COLO668 (cell line): Measurements from ENCODE around the gene BCAP31.

Source experiments
- DNase-seq: peaks from one replicate; lab custom pipeline; 2025; ENCODE audit not compliant: unreplicated experiment; lab: John Stamatoyannopoulos, UW

The BCAP31 gene

DNA sequence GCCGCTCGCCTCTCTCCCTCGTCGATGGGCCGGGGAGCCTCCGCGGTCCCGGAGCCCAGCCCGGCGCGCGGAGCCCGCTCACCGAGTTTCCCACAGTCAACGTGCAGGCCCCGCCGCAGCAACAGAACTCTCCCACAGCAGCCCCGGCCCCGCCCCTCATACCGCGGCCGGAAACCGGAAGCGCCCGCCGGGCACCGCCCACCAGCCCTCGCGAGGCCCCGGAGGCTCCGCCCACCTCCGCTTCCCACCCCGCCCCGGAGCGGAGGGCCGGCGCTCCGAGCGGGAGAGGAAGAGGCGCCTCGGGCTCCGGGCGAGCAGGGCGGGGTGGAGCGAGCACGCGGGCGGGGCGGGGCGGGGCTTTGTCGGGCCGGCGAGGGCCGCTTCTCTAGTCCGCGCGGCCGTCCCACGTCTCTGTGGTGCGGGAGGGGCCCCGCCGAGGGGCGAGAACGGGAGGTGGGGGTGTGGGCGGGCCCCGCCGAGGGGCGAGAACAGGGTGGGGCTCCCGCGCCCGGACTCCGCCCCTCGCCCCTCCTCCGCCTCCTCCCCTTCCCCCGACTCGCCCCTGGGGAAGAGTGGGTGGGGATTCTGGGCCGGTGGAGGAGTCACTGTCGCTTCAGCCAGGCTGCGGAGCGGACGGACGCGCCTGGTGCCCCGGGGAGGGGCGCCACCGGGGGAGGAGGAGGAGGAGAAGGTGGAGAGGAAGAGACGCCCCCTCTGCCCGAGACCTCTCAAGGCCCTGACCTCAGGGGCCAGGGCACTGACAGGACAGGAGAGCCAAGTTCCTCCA is at the start of gene BCAP31, which contains the start of gene ABCD1:
TSS of gene BCAP31 (minus strand) at position 136 of the 787 bp plus-strand sequence. CDS start 1,143 bp downstream, outside the sequence.
TSS of gene ABCD1 (plus strand) at position 605 of the 787 bp plus-strand sequence. CDS start 411 bp downstream, outside the sequence.
- peak; percentile 99 for DNase-seq

DNA sequence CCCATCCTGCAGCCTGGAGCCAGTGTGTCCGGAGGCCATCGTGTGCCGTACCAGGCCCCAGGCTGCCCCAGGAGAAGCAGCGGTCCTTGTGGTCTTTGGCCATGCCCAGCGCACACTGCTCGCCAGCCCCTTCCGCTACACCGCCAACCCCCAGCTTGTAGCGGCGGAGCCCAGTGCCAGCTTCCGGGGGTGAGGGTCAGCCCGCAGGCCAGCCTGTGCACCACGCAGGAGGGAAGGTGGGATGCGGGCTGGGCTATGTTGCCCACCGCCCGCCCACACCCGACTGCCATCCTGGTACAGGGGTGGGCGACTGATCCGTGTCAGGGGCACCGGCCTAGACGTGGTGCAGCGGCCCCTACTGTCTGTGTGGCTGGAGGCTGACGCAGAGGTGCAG is 49.0 kb upstream of the BCAP31 start:
- DNase-seq: no peak

DNA sequence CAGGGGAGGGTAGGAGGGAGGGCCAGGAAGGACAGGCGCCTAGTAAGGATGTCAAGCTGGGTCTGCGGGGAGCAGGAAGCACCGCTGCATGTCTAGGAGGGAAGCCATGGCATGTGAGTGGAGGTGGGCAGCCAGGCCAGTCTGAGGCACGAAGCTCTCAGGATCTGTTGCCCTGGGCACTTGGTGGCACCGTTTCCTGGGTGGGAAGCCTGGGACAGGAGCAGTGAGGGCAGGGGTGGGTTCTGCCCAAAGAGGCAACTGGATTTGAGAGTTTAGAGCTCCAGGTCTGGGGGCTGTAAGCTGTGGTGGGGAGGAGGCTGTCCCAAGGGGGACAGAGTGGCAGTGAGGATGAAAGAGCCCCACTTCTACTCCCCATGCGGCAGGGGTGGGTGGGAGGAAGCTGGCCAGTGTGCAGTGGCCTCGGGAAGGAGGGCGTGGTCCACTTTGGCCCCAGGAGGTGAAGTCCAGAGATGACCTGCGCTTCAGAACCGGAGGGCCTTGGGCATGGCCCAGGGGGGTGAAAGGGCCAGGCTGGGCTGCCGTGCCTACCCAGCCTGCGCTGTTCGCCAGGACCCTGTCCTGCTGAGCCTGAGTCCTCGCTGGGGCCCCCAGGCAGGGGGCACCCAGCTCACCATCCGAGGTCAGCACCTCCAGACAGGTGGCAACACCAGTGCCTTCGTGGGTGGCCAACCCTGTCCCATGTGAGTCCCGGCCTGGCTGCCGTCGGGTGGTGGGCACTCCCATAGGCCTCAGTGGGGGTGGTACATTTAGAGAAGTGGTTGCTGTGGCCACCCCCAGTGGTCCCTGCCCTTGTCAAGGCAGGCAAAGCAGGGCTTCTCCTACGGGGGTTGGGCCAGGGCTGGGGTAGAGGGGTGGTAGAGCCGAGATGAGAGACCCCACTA is 48.4 kb upstream of the BCAP31 start:
- DNase-seq: no peak

DNA sequence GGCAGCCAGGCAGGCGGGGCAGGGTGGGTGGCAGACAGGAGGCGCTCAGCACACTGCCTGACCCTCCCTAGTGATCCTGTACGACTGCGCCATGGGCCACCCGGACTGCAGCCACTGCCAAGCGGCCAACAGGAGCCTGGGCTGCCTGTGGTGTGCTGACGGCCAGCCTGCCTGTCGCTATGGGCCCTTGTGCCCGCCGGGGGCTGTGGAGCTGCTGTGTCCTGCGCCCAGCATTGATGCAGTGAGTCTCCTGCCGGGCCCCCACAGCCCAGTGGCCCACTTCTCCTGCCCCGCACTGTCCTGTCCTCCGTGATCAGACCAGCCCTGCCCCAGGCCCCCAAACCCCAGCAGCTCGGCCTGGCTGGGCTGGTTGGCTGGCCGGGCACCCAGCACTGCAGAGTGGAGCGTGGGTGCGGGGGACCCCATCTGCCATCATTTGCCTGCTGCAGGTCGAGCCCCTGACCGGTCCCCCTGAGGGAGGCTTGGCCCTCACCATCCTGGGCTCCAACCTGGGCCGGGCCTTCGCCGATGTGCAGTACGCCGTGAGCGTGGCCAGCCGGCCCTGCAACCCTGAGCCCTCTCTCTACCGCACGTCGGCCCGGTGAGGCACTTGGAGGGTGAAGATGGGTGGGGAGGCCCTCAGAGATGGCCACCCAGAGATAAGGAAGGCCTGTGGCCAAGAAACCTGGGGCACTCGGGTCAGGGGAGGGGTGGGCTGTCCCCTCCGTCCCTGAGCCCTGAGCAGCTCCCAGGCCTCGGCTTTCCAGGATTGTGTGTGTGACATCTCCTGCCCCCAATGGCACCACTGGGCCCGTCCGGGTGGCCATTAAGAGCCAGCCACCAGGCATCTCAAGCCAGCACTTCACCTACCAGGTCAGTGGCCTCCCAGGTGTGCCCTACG is 47.5 kb upstream of the BCAP31 start:
- no peak for DNase-seq

DNA sequence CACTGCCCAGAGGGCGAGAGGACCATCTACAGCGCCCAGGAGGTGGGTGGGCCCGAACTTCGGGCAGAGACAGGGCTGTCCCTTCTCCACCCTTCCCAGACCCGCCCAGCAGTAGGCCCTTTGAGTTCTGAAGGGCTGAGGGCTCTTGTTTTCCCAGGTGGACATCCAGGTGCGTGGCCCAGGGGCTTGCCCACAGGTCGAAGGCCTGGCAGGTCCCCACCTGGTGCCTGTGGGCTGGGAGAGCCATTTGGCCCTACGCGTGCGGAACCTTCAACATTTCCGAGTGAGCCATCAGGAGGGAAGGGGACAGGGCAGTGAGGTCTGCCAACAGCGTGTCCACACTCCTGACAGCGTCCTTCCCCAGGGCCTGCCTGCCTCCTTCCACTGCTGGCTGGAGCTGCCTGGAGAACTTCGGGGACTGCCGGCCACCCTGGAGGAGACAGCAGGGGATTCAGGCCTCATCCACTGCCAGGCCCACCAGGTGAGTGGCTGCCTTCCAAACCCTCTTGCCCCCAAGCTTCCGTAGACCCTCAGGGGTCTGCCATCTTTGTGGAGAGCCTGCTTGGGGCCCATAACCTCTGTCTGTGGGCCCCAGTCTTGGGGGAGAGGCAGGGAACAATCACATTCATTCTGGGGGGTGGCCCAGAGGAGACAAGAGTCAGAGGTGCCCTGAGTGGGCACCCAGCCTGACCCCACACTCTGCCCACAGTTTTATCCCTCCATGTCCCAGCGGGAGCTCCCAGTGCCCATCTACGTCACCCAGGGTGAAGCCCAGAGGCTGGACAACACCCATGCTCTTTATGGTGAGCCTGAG is 46.6 kb upstream of the BCAP31 start:
- no peak for DNase-seq

DNA sequence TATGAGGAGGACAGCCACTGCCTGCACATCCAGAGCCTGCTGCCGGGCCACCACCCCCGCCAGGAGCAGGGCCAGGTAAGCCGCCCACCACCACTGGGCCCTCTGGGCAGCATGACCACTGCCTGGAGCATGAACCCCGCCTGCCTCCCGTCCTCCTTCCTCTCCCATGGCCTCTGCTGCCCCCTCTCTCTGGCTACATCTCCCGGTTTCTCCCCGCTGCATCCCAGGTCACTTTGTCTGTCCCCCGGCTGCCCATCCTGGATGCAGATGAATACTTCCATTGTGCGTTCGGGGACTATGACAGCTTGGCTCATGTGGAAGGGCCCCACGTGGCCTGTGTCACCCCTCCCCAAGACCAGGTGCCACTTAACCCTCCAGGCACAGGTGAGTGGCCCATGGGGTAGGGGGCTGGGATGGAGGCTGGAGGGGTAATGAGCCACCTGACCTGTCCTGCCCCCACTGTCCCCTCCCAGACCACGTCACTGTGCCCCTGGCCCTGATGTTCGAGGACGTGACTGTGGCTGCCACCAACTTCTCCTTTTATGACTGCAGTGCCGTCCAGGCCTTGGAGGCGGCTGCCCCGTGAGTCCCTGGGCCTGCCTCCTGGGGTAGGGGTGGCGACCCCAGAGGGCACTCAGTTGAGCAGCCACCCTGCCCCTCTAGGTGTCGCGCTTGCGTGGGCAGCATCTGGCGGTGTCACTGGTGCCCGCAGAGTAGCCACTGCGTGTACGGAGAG is 45.8 kb upstream of the BCAP31 start:
- DNase-seq: no peak

DNA sequence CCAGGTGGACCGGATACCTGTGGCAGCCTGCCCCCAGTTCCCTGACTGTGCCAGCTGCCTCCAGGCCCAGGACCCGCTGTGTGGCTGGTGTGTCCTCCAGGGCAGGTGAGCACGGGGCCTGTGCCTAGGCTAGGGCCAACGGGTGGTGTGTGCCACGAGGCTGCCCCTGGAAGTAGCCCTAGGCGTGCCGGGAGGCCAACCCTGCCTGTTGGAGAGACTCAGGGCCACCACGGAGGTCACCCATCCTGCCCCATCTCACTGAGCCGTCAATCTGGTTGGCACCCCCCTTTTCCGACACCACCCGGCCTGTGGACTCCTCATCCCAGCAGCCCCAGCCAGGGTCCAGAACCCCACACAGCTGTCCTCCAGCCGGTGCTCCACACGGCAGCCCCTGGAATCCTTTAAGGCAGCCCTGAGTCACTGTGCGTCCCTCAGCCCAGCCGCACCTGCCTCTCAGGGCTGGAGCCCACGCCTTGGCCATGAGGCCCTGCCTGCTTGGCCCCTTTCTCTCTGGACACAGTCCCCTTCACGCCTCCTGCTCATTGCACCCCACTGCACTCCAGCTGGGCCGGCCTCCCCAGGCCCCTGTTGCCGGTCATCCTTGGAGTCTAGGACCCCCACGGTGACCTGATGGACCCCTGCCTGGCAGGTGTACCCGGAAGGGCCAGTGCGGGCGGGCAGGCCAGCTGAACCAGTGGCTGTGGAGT is 45.1 kb upstream of the BCAP31 start:
- DNase-seq: no peak

DNA sequence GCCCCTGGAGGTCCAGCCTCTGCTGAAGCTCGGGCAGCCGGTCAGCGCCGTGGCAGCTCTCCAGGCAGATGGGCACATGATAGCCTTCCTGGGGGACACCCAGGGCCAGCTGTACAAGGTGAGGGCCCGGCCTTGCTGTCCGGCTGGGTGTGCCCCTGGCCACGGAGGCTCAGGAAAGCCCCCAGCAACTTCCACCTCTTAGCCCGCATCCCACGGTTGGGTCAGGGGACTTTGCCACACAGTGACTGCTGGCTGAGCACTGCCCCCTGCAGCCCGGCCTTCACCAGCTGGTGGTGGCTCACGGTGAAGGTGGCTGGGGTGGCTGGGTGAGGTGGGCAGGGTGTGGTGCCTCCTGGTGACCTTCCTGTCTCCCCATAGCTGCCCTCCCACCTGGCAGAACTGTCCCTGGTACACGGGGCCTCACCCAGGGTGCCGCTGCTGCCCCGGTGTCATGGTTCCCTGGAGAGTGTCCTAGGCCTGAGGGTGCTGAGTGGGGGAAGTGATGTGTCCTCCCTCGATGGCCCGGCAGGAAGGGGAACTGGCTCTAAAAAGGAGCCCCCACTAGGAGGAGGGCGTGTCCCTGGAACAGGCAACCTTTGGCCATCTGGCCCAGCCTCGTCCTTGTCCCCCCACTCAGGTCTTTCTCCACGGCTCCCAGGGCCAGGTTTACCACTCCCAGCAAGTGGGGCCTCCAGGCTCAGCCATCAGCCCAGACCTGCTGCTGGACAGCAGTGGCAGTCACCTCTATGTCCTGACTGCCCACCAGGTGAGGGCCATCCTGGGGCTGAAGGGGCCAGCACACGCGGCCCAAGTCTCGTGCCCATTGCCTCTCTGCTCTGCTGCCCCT is 44.3 kb upstream of the BCAP31 start:
- DNase-seq: no peak

DNA sequence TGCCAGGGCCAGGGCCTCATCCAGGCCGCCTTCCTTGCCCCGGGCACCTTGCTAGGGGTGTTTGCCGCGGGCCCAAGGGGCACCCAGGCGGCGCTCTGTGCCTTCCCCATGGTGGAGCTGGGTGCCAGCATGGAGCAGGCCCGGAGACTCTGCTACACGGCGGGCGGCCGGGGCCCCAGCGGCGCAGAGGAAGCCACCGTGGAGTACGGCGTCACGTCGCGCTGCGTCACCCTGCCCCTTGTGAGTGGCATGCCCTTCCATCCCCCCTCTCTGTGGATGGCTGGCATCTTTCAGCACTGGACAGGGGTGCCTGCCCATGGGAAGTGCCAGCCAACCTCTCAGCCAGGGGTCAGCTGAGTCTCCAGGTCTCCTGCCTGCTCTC is 43.5 kb upstream of the BCAP31 start:
- DNase-seq: no peak

DNA sequence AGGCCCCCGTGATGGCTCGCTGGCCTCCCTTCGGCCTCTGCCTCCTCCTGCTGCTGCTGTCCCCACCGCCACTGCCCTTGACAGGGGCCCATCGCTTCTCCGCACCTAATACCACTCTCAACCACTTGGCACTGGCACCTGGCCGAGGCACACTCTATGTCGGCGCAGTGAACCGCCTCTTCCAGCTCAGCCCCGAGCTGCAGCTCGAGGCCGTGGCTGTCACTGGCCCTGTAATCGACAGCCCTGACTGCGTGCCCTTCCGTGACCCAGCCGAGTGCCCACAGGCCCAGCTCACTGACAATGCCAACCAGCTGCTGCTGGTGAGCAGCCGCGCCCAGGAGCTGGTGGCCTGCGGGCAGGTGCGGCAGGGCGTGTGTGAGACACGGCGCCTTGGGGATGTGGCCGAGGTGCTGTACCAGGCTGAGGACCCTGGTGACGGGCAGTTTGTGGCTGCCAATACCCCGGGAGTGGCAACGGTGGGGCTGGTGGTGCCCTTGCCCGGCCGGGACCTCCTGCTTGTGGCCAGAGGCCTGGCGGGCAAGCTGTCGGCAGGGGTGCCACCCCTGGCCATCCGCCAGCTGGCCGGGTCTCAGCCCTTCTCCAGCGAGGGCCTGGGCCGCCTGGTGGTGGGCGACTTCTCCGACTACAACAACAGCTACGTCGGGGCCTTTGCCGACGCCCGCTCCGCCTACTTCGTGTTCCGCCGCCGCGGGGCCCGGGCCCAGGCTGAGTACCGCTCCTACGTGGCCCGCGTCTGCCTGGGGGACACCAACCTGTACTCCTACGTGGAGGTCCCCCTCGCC is 42.9 kb upstream of the BCAP31 start:
- peak; percentile 64 for DNase-seq

DNA sequence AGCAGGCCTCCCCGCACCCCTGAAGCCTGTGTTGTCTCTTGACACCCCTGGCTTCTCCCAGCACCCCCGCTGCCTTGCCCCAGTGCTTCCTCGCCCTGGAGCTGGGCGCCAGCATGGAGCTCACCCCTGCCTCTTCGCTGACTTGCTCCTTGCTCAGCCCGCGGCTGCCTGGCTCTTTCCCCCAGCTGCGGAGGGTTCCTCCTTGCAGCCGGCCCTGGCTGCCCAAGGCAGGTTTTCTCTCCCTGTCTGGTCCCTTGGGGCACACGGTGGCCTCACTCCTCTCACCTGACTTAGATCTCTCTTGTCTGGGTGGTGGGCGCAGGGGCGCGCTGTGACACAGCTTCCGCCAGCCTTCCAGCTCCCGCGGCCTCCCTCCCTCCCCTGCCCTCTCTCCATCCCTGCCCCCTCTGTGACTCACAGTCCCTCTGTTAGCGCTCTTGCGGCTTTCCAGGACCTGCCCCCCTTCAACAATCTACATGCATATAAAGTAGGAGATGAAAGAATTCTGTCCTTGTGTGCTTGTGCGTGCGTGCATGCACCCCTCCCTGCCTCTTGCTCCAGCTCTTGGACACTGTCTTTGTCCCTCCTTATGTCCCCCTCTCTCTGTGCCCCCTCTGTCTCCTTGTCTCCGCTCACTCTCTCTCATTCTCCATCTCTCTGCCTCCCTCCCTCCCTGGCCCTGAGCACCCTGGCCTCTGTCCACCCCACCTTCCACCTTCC is 42.1 kb upstream of the BCAP31 start:
- DNase-seq: peak; percentile 64

DNA sequence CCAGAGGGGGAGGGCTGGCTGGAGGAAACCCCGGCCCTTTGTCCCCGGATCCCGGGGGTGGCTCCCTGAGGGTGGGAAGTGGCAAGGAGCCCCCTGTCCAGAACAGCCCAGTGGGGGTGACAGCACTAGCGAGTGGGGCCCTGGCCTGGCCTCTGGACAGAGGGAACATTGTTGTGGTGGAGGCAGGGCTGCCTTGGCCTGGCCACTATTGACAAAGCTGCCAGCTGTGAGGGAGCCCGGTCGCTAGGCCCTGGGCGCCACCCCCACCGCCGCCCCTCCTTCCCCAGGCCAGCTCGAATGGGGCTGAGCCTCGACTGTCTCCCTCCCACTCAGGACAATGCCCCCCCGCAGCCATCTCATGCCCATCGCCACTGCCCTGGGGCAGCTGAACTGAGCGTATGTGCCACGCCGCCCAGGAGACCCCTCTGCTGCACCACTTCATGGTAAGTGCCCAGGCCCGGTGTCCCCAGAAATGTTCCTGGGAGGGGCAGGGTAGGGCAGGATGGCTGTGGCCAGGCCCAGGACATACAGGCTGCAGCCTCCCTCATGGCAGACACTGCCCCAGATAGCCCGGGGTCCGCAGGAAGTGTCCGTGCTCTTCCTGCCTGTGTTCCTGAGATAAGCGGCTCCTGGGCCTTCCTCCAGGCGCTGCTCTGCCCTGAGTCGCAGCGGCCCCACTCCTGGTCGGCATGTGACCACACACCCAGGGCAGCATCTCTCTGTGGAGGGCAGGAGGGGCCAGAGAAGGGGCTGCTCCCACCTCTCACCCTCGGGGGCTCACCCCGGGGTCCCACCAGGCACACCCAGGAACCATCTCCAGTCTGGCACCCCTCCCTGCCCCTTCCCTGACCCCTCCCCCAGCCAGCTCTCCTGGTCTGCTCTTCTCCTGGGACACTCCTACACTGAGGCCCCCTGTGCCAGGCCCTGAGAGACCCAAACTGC is 41.2 kb upstream of the BCAP31 start:
- DNase-seq: peak; percentile 53

DNA sequence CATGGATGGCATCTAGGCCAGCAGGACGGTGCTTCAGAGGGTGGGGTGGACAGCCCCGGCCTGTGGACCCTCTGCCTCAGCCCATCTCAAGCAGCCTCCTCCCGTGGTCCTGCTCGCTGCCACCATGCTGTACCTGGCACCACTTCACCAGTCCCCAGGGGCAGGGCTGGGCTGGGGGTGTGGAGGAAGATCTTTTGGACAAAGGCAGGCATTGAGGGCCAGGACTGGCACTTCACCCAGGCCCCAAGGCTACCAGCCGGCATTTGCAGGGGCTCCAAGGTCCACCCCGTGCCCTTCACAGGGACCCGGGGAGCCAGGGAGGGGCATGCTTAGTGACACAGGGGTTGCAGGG is 40.6 kb upstream of the BCAP31 start:
- no peak for DNase-seq

DNA sequence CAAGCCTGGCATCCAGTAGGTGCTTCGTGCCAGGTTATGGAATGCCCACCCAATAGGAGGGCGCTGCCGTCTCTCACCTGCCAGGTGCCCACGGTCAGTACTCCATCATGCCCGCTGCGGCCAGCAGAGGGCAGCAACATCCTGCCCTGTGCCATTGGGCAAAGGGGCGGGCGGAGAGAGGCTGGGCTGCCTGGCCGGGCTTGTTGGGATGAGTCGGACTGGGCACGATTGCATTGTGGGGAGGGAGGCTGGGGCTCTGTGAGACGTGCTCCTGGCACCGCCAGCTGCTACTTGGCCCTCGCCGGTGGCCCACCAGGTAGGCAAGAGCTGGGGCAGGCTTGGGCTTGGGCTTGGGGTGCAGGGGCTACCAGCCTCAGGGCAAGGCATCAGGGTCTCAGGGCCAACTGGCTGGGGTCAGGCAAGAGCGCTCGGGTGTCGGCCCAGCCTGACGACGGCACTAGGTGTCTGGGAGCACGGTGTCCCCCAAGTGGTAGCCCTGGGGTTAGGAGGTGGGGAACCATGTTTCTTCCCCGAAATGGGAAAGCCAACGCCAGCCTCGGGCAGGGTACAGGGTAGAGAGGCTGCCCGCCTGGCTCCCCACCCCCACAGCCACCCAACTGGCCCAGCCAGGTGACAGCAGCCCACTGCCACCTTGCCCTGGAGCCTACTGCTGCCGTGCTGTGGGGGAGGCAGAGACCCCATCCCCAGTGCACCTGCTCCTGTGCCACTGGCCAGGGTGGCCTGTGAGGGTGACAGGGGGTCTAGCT is 40.0 kb upstream of the BCAP31 start, which contains the start of gene PLXNB3:
TSS of gene PLXNB3 (plus strand) at position 261 of the 767 bp plus-strand sequence. CDS start 1,287 bp downstream, outside the sequence.
- DNase-seq: peak; percentile 91
